Gastroesophageal sphincter (tissue), 4 donors: ENCODE results near the gene TNKS1BP1. TPM values are rescaled to one million over a fixed set of nuclear protein-coding genes. Genes with fewer than 3 reads are reported as not detected.
"Not testable (repeated sequence)": the region's sequence is repeated elsewhere in the genome, so short reads cannot be mapped to it uniquely, and the experiment has no call there.

Experiments used
- ATAC-seq: fragments of 150-250 bp; one replicate; pipeline ENCODE4 v1.9.1; 2016; ENCODE audit warnings: mild to moderate bottlenecking, moderate library complexity
- H3K27ac ChIP-seq, 4 donors: fragments of 200-600 bp; sonication (generic) in 3 of 4; 1 replicate in 3 of 4; 2 replicates in 1 of 4; pipeline ENCODE4 v1.5.1; 2016 to 2019
- H3K27me3 ChIP-seq: fragments of 200-600 bp; sonication (generic); one replicate; pipeline ENCODE4 v1.5.1; 2019
- H3K36me3 ChIP-seq, 2 donors: fragments of 200-600 bp; sonication (generic); one replicate each; pipeline ENCODE4 v1.5.1; 2019; ENCODE audit warnings: control low read depth in 1 of 2
- H3K4me1 ChIP-seq, 3 donors: fragments of 200-600 bp; sonication (generic); 1 replicate in 2 of 3; 2 replicates in 1 of 3; pipeline ENCODE4 v1.5.1; 2016 to 2019; ENCODE audit warnings: control low read depth in 2 of 3
- H3K4me3 ChIP-seq, 2 donors: fragments of 200-600 bp; sonication (generic); one replicate each; pipeline ENCODE4 v1.5.1; 2019; ENCODE audit warnings: mild to moderate bottlenecking in 1 of 2, moderate library complexity in 1 of 2
- H3K9me3 ChIP-seq, 3 donors: fragments of 200-600 bp; sonication (generic); one replicate each; pipeline ENCODE4 v1.5.1; 2017 to 2019; ENCODE audit warnings: control low read depth in 2 of 3
- EP300 ChIP-seq: sonication (generic); formaldehyde crosslinking; IDR thresholded peaks from one replicate; pipeline ENCODE4 v1.6.1; 2017; ENCODE audit warnings: antibody characterized with exemption, mild to moderate bottlenecking
- POLR2A ChIP-seq, 2 donors: fragments of 450-650 bp; IDR thresholded peaks; one replicate each; pipeline ENCODE4 v1.6.1; 2017; ENCODE audit warnings: antibody characterized with exemption in 2 of 2, mild to moderate bottlenecking in 2 of 2, moderate library complexity in 1 of 2
- POLR2AphosphoS5 ChIP-seq: sonication (generic); formaldehyde crosslinking; IDR thresholded peaks from one replicate; pipeline ENCODE4 v1.6.1; 2017; ENCODE audit warnings: antibody characterized with exemption
- WGBS, 2 donors: methylation state at CpG; one replicate each; pipeline ENCODE4 v1.1.5; 2018; ENCODE audit warnings: low coverage in 1 of 2; 5-methylcytosine and 5-hydroxymethylcytosine counted together
- total RNA-seq, 4 donors: library from RNA; depleted of rRNA; stranded (reverse); fragments of >200 nt; gene quantifications; one replicate each; pipeline ENCODE4 v1.1.0, GENCODE V29; 2016
- TF ChIP-seq, protein P1 (sequence below), 4 experiments: fragments of 200-600 bp in 2 of 4; fragments of 450-650 bp in 2 of 4; sonication (generic) in 1 of 4; IDR thresholded peaks; one replicate each; pipeline ENCODE4 v1.5.1; 2017 to 2019; ENCODE audit warnings: antibody characterized with exemption in 4 of 4, mild to moderate bottlenecking in 2 of 4, moderate library complexity in 2 of 4

Gene TNKS1BP1
- total RNA-seq, 4 donors from 2014 or later, result 95.6 to 130 (median 108) TPM

DNA sequence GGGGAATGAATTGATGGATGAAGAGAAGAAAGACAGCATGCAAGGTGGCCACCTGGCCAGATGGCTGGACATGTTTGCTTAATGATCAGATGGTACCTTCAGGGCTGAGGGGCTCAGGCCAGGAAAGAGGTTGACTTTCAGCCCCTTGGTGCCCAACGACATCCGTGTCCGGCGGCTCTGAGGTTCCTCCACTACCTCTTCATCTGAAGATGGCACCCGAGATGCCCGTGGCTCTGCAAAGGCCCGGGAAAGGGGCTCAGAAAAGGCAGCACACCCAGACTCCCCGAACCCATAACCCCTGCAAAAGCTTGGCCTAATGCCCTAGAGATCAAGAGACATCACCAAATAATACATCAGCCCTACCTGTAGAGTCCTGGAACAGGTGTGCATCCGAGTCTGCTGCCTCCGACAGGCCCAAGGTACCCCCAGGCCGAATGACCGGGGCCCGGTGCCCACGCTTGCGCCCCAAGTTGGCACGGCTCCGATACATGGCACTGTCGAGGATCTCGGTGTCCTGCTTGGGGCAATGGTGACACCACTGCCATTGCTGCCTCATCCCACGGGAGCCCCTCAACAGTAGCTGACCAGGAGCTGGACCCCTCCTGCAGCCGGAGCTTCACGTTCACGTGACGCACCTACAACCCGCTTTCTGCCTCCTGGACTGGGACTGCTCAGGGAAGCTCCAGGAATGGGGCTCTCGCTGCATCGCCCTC is 22.9 kb downstream of the TNKS1BP1 start:
- no peak for ATAC-seq
- TF ChIP-seq POLR2AphosphoS5 (no peak), POLR2A (IDR thresholded peaks at IDR 0.05) (no peak), EP300 (no peak)
- TF ChIP-seq, protein P1, sequence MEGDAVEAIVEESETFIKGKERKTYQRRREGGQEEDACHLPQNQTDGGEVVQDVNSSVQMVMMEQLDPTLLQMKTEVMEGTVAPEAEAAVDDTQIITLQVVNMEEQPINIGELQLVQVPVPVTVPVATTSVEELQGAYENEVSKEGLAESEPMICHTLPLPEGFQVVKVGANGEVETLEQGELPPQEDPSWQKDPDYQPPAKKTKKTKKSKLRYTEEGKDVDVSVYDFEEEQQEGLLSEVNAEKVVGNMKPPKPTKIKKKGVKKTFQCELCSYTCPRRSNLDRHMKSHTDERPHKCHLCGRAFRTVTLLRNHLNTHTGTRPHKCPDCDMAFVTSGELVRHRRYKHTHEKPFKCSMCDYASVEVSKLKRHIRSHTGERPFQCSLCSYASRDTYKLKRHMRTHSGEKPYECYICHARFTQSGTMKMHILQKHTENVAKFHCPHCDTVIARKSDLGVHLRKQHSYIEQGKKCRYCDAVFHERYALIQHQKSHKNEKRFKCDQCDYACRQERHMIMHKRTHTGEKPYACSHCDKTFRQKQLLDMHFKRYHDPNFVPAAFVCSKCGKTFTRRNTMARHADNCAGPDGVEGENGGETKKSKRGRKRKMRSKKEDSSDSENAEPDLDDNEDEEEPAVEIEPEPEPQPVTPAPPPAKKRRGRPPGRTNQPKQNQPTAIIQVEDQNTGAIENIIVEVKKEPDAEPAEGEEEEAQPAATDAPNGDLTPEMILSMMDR (IDR thresholded peaks at IDR 0.05), result no peak
- WGBS, 2 donors, result 96 to 100% methylated on average over 6 to 8 of the region's 27 CpGs
- no peak overlapping the region for H3K4me3 ChIP-seq
- peaks cover 8 to 74% of the 10 kb centered on the region in 2 donors for H3K36me3 ChIP-seq
- H3K4me1 ChIP-seq, result peaks cover 0 to 37% (median 16%) of the 10 kb centered on the region in 3 donors
- no peak overlapping the region for H3K27ac ChIP-seq
- H3K9me3 ChIP-seq, result peaks cover 0 to 35% (median 2%) of the 10 kb centered on the region in 3 donors
- H3K27me3 ChIP-seq, result no peaks in the 10 kb centered on the region

- peaks cover 0 to 26% (median 6%) of the 10 kb centered on the region in 3 donors for H3K4me1 ChIP-seq
- no peak for ATAC-seq
- TF ChIP-seq POLR2A (IDR thresholded peaks at IDR 0.05), result no peak
- peaks cover 0 to 35% (median 2%) of the 10 kb centered on the region in 3 donors for H3K9me3 ChIP-seq
- H3K27me3 ChIP-seq, result no peaks in the 10 kb centered on the region
- no CpG with 5 or more reads among the region's 10 CpGs for WGBS, 2 donors
- H3K36me3 ChIP-seq, result peaks cover 8 to 73% of the 10 kb centered on the region in 2 donors
- no peak overlapping the region for H3K27ac ChIP-seq
- no peak overlapping the region for H3K4me3 ChIP-seq
Measured at GRCh38 chr11:57300785-57301184, 24.0 kb downstream of the TNKS1BP1 start.

- Histone ChIP-seq H3K36me3 (peaks cover 8 to 73% of the 10 kb centered on the region in 2 donors), H3K9me3 (peaks cover 0 to 35% (median 2%) of the 10 kb centered on the region in 3 donors), H3K4me1 (peaks cover 0 to 19% (median 0%) of the 10 kb centered on the region in 3 donors), H3K27ac (no peak overlapping the region), H3K27me3 (no peaks in the 10 kb centered on the region), H3K4me3 (no peak overlapping the region)
- WGBS, 2 donors, result 85 to 96% methylated on average over 3 to 4 of the region's 5 CpGs
- TF ChIP-seq EP300 (no peak), POLR2A (IDR thresholded peaks at IDR 0.05) (no peak), POLR2AphosphoS5 (no peak)
- TF ChIP-seq, protein P1 (IDR thresholded peaks at IDR 0.05), result no peak
- no peak for ATAC-seq
Measured at GRCh38 chr11:57299150-57299737, 25.5 kb downstream of the TNKS1BP1 start.

DNA sequence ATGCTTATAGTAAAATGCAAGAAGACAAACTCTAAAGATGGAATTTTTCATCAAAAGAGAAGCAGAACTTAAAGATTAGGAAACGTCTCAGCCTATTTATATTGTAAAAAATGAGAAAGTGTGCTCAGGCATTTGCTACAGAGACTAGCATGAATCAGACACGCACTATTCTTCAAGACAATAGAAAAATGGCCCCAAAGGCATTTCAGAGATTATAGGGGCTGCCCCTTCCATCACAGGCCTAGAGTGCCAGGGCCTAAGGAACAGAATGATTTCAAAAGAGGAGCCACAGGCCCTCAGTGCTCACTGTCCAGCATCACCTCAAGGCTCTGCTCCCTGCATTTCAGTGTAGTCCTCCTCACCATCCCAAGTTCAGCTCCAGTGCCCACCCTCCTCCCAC is 27.5 kb downstream of the TNKS1BP1 start:
- Histone ChIP-seq H3K4me3 (no peak overlapping the region), H3K9me3 (peaks cover 0 to 35% (median 2%) of the 10 kb centered on the region in 3 donors), H3K36me3 (peaks cover 8 to 57% of the 10 kb centered on the region in 2 donors), H3K27me3 (no peaks in the 10 kb centered on the region), H3K4me1 (peaks cover 0 to 9% (median 0%) of the 10 kb centered on the region in 3 donors), H3K27ac (no peak overlapping the region)
- WGBS, 2 donors, result 91 to 92% methylated on average over 2 of the region's 2 CpGs
- no peak for ATAC-seq
- TF ChIP-seq POLR2AphosphoS5 (no peak), POLR2A (IDR thresholded peaks at IDR 0.05) (no peak), EP300 (no peak)
- TF ChIP-seq, protein P1 (IDR thresholded peaks at IDR 0.05), result no peak

DNA sequence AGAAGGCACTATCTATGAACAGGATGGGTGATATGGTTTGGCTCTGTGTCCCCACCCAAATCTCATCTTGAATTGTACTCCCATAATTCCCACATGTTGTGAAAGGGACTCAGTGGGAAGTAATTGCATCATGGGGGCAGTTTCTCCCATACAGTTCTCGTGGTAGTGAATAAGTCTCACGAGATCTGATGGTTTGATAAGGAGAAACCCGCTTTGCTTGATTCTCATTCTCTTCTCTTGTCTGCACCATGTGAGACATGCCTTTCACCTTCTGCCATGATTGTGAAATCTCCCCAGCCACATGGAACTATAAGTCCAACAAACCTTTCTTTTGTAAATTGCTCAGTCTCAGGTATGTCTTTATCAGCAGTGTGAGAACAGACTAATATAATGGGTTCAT is 28.5 kb downstream of the TNKS1BP1 start:
- peaks cover 0 to 35% (median 2%) of the 10 kb centered on the region in 3 donors for H3K9me3 ChIP-seq
- not testable (repeated sequence) for H3K4me3 ChIP-seq, H3K4me1 ChIP-seq, H3K27ac ChIP-seq, H3K27me3 ChIP-seq, ATAC-seq
- 96% methylated on average over 3 of the region's 3 CpGs; no CpG with 5 or more reads in 1 of the 2 donors for WGBS, 2 donors
- H3K36me3 ChIP-seq, result peaks cover 6 to 47% of the 10 kb centered on the region in 2 donors
